Activated CD4-positive, alpha-beta memory T cell treated with anti-CD3 and anti-CD28 coated beads for 36 hours (primary cell): ENCODE measurements around the gene ITGA3. TPM values are rescaled to one million over a fixed set of nuclear protein-coding genes. Genes with fewer than 3 reads are reported as not detected.

Experiments
- CTCF ChIA-PET: fragments of 350-600 bp; sonication (Branson Sonifier 250); formaldehyde crosslinking; loops from one replicate; lab custom pipeline; 2021; ENCODE audit warnings: antibody characterized with exemption, inconsistent platforms; lab: Charles Lee
- POLR2A ChIA-PET: fragments of 350-600 bp; sonication (Branson Sonifier 250); formaldehyde crosslinking; loops from one replicate; lab custom pipeline; 2021; ENCODE audit warnings: antibody characterized with exemption; lab: Charles Lee
- DNase-seq: peaks from one replicate; pipeline ENCODE4 v3.0.0-alpha.2; 2020
- H3K27ac Mint-ChIP-seq: one replicate; pipeline ENCODE4 v1.8.0; 2021; ENCODE audit warnings: mixed read lengths
- H3K27me3 Mint-ChIP-seq: one replicate; pipeline ENCODE4 v1.8.0; 2021; ENCODE audit warnings: mixed read lengths
- H3K36me3 Mint-ChIP-seq: one replicate; pipeline ENCODE4 v1.8.0; 2021; ENCODE audit warnings: mixed read lengths
- H3K4me1 Mint-ChIP-seq: one replicate; pipeline ENCODE4 v1.8.0; 2021; ENCODE audit warnings: low read depth, mixed read lengths
- H3K4me3 Mint-ChIP-seq: one replicate; pipeline ENCODE4 v1.8.0; 2021; ENCODE audit warnings: mild to moderate bottlenecking, mixed read lengths
- H3K9me3 Mint-ChIP-seq: one replicate; pipeline ENCODE4 v1.8.0; 2021; ENCODE audit warnings: mixed read lengths
- intact Hi-C: fragments of 100-400 bp; cut with micrococcal nuclease; formaldehyde crosslinking; loops from one replicate; pipeline ENCODE4 v1.15.1; 2023
- total RNA-seq, 2 experiments: library from RNA; stranded (reverse); gene quantifications; one replicate each; pipeline ENCODE4 v1.2.3, GENCODE V29; 2021

ITGA3 gene
- total RNA-seq, 2 experiments from 2014 or later = 15.8 to 17.6 TPM

DNA sequence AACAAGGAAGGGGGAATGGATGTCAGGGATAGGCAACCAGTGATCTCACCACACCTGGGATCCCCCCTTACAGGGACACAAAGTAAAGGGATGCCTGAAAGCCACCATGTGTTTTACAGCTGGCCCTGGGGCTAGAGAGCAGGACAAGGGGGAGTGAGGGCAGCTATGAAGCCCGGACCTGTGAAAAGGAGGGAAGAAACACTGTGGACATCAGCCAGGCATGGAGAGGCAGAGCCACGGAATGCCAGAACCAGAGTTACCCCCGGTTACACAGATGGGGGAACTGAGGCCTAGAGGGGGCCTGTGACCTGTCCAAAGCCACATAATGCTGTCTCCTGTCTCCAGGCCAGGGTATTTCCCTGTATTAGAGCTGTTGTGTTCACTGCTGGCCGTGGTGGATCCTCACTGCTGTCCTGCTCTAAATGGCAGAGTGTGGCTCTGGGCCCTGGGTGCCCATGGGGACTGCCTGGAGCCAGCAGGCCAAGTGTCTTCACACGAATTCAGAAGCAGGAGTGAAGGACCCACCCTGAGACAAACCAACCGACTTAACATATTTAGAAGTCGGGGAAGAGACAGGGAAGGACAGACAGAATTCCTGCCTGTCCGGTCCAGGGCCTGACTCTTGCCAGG, 29.7 kb upstream of the ITGA3 start:
- Mint-ChIP-seq H3K9me3 (no peaks in the 10 kb centered on the region), H3K4me3 (no peak overlapping the region), H3K27me3 (peaks cover 28% of the 10 kb centered on the region), H3K4me1 (peaks cover 6% of the 10 kb centered on the region), H3K27ac (no peak overlapping the region), H3K36me3 (no peaks in the 10 kb centered on the region)
- DNase-seq = no peak
- POLR2A ChIA-PET = no interaction called here
- intact Hi-C loops = no loop called here
- CTCF ChIA-PET = interaction anchor here (0.6 to 10.5 kb wide), 9 partner anchors 9 to 69 kb away, joined by 3 to 167 read pairs (median 4); partner anchors contain the start of genes ITGA3 and PDK2

DNA sequence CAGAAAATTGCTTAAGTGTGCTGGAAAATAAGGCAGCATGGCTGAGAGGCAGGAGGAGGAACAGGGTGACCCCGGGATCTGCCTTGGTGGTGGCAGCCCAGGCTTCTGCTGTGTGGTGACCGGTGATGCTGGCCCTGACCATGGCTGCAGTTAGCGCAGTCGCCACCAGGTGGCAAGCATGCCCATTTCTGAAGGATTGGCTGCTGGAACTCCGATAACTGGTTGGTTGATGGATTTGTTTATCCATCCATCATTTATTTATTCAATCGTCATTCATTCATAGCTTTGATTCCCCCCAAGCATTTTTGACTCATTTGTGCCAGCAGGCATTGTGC, 29.1 kb upstream of the ITGA3 start:
- Mint-ChIP-seq H3K36me3 (no peaks in the 10 kb centered on the region), H3K27me3 (peaks cover 26% of the 10 kb centered on the region), H3K9me3 (no peaks in the 10 kb centered on the region), H3K4me1 (peaks cover 6% of the 10 kb centered on the region), H3K4me3 (no peak overlapping the region), H3K27ac (no peak overlapping the region)
- POLR2A ChIA-PET = no interaction called here
- intact Hi-C loops = loop anchor here (1.0 kb wide), 2 partner anchors 29 to 60 kb away; partner anchors contain the start of gene ITGA3
- DNase-seq = peak; percentile 87
- CTCF ChIA-PET = interaction anchor here (0.6 to 10.5 kb wide), 13 partner anchors 8 to 1253 kb away, joined by 3 to 167 read pairs (median 3); partner anchors contain the start of genes ITGA3 and PDK2

DNA sequence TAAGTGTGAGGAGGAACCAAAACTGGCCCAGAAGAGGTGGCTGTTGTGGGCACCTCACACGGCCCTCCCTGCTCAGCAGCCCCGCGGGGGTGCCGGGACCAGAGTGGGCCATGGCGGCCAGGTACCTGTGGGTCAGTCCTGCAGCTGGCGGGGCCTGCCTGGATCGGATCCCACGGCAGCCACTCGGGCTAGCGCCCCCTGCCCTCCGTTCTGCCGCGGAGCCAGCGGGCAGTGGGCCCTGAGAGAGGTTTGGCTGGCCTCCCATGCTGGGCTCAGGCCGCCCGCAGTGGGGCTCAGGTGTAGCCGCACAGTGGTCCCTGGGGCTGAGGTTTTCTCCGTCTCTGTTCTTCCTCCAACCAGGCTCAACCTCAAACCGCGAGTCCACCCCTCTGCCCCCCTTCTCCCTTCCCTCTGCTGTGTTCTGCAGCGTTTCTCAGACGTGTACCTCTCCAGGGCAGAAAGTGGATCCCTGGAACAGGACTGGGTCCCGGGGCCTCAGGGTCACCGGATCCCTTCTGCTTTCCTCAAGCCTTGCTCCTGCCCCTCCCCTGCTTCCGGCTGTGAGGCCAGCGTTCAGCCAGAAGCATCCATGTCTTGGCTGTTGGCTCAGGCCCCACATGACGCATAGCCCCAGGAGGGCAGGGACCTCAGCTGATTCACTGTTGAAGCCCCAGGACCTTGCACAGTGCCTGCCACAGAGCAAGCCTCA, 28.6 kb upstream of the ITGA3 start:
- Mint-ChIP-seq H3K4me1 (peaks cover 6% of the 10 kb centered on the region), H3K4me3 (peak overlapping the region; percentile 44), H3K36me3 (no peaks in the 10 kb centered on the region), H3K9me3 (no peaks in the 10 kb centered on the region), H3K27me3 (peaks cover 26% of the 10 kb centered on the region), H3K27ac (no peak overlapping the region)
- peak; percentile 34 for DNase-seq
- ChIA-PET CTCF (interaction anchor here (0.6 to 10.5 kb wide), 17 partner anchors 8 to 1252 kb away, joined by 3 to 167 read pairs (median 3); partner anchors contain the start of genes ITGA3 and PDK2), POLR2A (no interaction called here)
- intact Hi-C loops = loop anchor here (1.0 kb wide), 2 partner anchors 29 to 60 kb away; partner anchors contain the start of gene ITGA3

DNA sequence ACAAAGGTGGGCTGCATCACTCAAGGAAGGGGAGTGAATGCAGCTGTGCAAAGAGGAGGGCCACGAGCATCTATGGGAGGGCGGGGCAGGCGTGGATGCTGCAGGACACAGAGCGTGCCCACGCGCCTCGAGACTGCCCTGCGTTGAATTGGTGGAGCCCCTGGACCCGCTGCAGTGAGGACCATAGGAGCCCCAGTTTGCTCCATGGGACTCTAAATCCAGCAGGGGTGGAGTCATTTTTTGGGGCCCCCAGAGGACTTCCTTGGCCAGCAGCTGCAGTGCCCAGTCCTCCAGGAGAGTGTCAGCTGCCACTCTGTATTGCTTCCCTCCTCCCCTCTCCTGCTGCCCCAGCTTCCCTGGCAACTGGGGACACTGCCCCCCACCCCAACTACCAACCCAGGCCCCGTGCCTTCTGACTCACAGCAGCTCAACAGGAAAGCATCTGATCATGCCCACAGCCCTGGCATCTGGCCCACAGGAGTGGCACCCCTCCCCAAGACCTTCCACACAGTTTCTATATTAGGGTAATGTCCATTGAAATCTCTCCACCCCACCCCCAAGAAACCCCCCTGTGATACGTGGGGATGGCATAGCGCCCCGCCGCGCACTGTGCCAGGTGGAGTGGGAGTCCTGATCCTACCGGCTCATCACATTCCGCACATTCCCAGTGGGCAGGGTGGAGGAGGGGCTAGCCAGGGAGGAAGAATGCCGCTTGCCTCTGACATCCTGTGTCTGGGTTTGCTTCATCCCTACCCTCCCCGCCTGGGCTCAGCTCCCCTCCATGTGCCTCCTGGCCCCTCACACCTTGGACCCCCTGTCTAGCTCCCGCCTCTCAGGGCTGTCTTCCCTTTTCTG, 27.8 kb upstream of the ITGA3 start:
- no peak for DNase-seq
- ChIA-PET CTCF (interaction anchor here (0.9 to 10.5 kb wide), 10 partner anchors 10 to 269 kb away, joined by 3 to 167 read pairs (median 4); partner anchors contain the start of genes ITGA3 and PDK2), POLR2A (no interaction called here)
- intact Hi-C loops = loop anchor here (1.0 kb wide), 2 partner anchors 28 to 59 kb away; partner anchors contain the start of gene ITGA3
- Mint-ChIP-seq H3K36me3 (no peaks in the 10 kb centered on the region), H3K27me3 (peaks cover 26% of the 10 kb centered on the region), H3K27ac (no peak overlapping the region), H3K9me3 (no peaks in the 10 kb centered on the region), H3K4me3 (no peak overlapping the region), H3K4me1 (peaks cover 6% of the 10 kb centered on the region)

DNA sequence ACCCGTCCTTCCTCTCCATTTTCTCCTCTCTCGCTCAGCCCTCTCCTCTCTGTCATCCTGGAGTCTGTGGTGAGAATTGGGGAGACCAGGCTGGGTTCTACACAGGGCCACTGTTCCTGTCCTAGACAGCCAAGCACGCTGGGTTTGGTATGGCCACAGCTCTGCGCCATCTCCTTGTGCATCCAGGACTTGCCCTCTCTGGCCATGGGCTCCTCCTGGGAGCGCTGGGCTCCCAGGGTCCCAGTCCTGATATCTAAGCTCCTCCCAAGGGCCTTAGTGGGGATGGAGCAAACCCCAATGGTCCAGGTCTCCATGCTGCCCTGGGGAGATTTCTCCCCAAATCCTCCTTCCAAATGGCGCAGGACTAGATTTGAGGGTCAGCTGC, 27.2 kb upstream of the ITGA3 start:
- intact Hi-C loops = no loop called here
- Mint-ChIP-seq H3K27ac (no peak overlapping the region), H3K36me3 (no peaks in the 10 kb centered on the region), H3K9me3 (no peaks in the 10 kb centered on the region), H3K4me3 (no peak overlapping the region), H3K4me1 (peaks cover 6% of the 10 kb centered on the region), H3K27me3 (peaks cover 29% of the 10 kb centered on the region)
- CTCF ChIA-PET = interaction anchor here (0.9 to 10.5 kb wide), 7 partner anchors 26 to 268 kb away, joined by 3 to 167 read pairs (median 4); partner anchors contain the start of genes ITGA3 and PDK2
- no peak for DNase-seq
- POLR2A ChIA-PET = no interaction called here

DNA sequence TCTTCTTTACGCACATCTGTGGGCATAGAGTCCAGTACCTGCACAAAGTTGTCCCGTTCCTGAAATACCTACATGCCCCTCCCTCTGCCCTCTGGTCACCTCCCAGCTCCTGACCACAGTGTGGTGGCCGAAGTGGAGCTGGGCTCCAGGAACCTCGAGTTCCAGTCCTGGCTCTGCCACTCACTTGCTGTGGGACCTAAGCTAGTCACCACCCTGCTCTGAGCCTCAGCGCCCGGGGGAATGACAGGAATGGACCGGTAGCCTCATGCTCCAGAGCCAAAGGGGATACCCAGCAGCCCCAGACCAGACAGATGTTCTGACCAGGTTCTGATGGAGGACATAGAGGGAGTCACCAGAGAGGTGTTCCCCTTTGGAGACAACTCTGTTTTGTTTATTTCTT, 26.7 kb upstream of the ITGA3 start:
- Mint-ChIP-seq H3K4me3 (no peak overlapping the region), H3K27ac (no peak overlapping the region), H3K9me3 (no peaks in the 10 kb centered on the region), H3K4me1 (peaks cover 6% of the 10 kb centered on the region), H3K36me3 (no peaks in the 10 kb centered on the region), H3K27me3 (peaks cover 29% of the 10 kb centered on the region)
- ChIA-PET POLR2A (no interaction called here), CTCF (interaction anchor here (0.6 to 10.5 kb wide), 5 partner anchors 26 to 243 kb away, joined by 3 to 167 read pairs (median 85); partner anchors contain the start of genes ITGA3 and PDK2)
- intact Hi-C loops = no loop called here
- DNase-seq = no peak

DNA sequence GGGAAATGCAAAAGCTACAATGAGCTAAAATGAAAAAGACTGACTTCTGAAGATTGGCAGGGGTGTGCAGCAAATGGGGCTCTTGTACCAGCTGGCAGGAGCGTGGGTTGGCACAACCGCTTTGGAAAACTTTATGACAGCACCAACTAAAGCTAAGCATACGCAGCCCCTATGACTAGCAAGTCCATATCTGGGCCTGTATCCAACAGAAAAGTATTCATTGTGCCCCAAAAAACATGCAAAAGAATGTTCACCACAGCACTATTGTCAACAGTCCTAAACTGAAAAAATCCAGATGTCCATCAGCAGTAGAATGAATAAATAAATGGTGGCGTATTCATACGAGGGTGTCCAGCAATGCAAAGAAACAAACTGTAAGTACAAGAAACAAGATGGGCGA, 22.6 kb upstream of the ITGA3 start:
- CTCF ChIA-PET = interaction anchor here (8.7 to 10.5 kb wide), 3 partner anchors 22 to 60 kb away, joined by 85 to 167 read pairs (median 89); partner anchors contain the start of genes ITGA3 and PDK2

DNA sequence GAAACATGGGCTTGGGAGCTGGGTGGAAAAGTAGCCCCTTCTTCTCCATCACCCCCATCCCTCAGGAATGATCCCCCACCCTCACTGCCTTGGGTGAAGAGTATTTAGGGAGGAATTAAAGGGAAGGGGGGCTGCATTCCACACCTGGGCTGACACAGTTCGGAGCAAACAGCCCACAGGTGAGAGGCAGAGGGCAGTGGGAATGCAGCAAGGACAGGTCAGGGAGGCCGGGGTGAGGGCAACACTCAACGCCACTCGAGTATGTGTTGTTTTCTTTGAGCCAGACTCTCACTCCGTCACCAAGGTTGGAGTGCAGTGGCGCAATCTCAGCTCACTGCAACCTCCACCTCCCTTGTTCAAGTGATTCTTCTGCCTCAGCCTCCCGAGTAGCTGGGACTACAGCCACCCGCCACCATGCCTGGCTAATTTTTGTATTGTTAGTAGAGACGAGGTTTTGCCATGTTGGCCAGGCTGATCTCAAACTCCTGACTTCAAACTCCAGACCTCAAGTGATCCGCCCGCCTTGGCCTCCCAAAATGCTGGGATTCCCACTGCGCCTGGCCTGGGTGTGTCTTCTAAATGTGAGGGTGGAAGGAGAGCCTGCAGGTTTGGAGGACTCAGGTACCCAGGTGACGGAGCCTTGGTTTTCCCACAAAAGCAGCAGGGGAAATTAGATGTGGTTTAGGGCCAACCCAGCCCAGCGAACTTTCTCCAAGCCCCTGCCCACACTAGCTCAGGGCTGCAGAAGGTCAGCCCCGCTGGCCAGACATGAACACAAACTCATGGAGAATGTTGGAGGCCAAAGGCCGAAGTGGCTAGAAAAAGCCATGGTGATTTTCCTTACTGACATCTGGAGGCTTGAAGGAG, 21.2 kb upstream of the ITGA3 start:
- DNase-seq = no peak
- no peaks in the 10 kb centered on the region for H3K36me3 Mint-ChIP-seq
- no peak overlapping the region for H3K4me3 Mint-ChIP-seq
- ChIA-PET POLR2A (no interaction called here), CTCF (interaction anchor here (0.6 to 10.5 kb wide), 6 partner anchors 8 to 59 kb away, joined by 3 to 167 read pairs (median 4); partner anchors contain the start of gene ITGA3)
- H3K27ac Mint-ChIP-seq = no peak overlapping the region
- no peaks in the 10 kb centered on the region for H3K9me3 Mint-ChIP-seq
- H3K4me1 Mint-ChIP-seq = no peaks in the 10 kb centered on the region
- H3K27me3 Mint-ChIP-seq = peaks cover 5% of the 10 kb centered on the region
- intact Hi-C loops = no loop called here

More for the DNA sequence above, 22.6 kb upstream of the ITGA3 start:
- Mint-ChIP-seq H3K9me3 (no peaks in the 10 kb centered on the region), H3K4me3 (no peak overlapping the region), H3K27ac (no peak overlapping the region), H3K27me3 (peaks cover 14% of the 10 kb centered on the region), H3K4me1 (no peaks in the 10 kb centered on the region), H3K36me3 (no peaks in the 10 kb centered on the region)
- intact Hi-C loops = no loop called here
- DNase-seq = no peak
- POLR2A ChIA-PET = no interaction called here

DNA sequence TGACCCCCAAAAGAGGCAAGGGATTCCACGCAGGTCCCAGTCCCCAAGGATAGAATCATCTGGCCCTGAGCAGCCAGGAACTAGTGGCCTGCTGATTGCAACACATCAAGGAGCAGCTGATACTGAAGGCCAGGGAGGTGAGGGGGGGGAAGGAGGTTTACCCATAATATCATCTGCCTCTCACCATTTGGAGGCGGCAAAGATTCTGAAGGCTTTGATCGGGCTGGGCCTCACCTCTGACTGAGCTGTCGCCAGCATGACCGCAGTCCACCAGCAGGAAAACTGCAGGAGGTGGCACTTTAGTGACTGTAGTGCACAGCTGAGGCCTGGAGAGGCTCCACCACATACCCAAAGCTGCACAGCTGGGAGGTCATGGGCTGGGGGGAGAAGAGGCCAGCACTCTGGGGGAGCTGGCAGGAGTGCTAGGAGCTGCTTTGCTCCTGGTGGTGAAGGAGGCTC, 20.5 kb upstream of the ITGA3 start:
- no peak overlapping the region for H3K4me3 Mint-ChIP-seq
- intact Hi-C loops = no loop called here
- no peaks in the 10 kb centered on the region for H3K4me1 Mint-ChIP-seq
- H3K27ac Mint-ChIP-seq = no peak overlapping the region
- ChIA-PET CTCF (interaction anchor here (1.1 to 2.3 kb wide), 4 partner anchors 9 to 52 kb away, joined by 3 to 7 read pairs (median 5); partner anchors contain the start of gene ITGA3), POLR2A (no interaction called here)
- no peak for DNase-seq
- H3K36me3 Mint-ChIP-seq = no peaks in the 10 kb centered on the region
- H3K9me3 Mint-ChIP-seq = no peaks in the 10 kb centered on the region
- peaks cover 5% of the 10 kb centered on the region for H3K27me3 Mint-ChIP-seq

DNA sequence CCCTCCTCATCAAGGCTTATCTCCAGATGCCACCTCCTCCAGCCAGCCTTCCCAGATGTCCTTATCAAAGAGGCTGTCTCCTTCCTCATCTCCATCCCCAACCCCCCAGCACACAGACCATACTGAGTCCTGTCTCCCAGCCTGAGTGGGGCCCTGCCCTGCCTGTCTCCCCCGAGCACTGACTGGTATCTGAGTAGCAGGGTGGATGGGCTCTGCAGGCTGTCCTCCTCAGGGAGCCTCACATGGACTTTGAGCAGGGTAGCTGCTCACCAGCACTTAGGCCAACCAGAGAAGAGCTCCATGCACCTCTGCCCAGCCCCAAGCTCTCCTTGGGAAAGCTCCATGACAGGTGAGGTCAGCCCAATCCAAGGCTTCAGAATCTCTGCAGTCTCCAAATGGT, 20.0 kb upstream of the ITGA3 start:
- DNase-seq = no peak
- H3K36me3 Mint-ChIP-seq = no peaks in the 10 kb centered on the region
- POLR2A ChIA-PET = no interaction called here
- peaks cover 5% of the 10 kb centered on the region for H3K27me3 Mint-ChIP-seq
- intact Hi-C loops = no loop called here
- no peaks in the 10 kb centered on the region for H3K4me1 Mint-ChIP-seq
- H3K27ac Mint-ChIP-seq = no peak overlapping the region
- H3K4me3 Mint-ChIP-seq = no peak overlapping the region
- CTCF ChIA-PET = interaction anchor here (1.3 to 2.3 kb wide), 3 partner anchors 9 to 51 kb away, joined by 4 to 7 read pairs (median 6); partner anchors contain the start of gene ITGA3
- no peaks in the 10 kb centered on the region for H3K9me3 Mint-ChIP-seq
